Esophagus squamous epithelium (tissue), 5 donors: Measurements from ENCODE around the gene POLN. TPM values are rescaled to one million over a fixed set of nuclear protein-coding genes. Genes with fewer than 3 reads are reported as not detected.

Experiments
- DNase-seq: peaks from one replicate; lab custom pipeline; 2025; lab: John Stamatoyannopoulos, UW
- H3K27ac ChIP-seq, 4 donors: fragments of 200-600 bp; sonication (generic); one replicate each; pipeline ENCODE4 v1.5.1; 2016 to 2019; ENCODE audit warnings: mild to moderate bottlenecking in 1 of 4
- H3K27me3 ChIP-seq, 4 donors: fragments of 200-600 bp; sonication (generic); 1 replicate in 3 of 4; 2 replicates in 1 of 4; pipeline versions ENCODE4 v1.5.1 to v1.6.0; 2017 to 2021; ENCODE audit warnings: antibody characterized with exemption in 1 of 4
- H3K36me3 ChIP-seq, 3 donors: fragments of 200-600 bp; sonication (generic); one replicate each; pipeline ENCODE4 v1.5.1; 2016 to 2019
- H3K4me1 ChIP-seq, 3 donors: fragments of 200-600 bp; sonication (generic); one replicate each; pipeline ENCODE4 v1.5.1; 2017 to 2019
- H3K4me3 ChIP-seq, 4 donors: fragments of 200-600 bp; sonication (generic); 1 replicate in 3 of 4; 2 replicates in 1 of 4; pipeline ENCODE4 v1.5.1; 2016 to 2019; ENCODE audit warnings: mild to moderate bottlenecking in 2 of 4, moderate library complexity in 1 of 4
- H3K9me3 ChIP-seq, 3 donors: fragments of 200-600 bp; sonication (generic); one replicate each; pipeline ENCODE4 v1.5.1; 2016 to 2019
- CTCF ChIP-seq, 6 experiments: fragments of 450-650 bp in 4 of 6; fragments of 200-600 bp in 2 of 6; sonication (generic) in 2 of 6; IDR thresholded peaks; one replicate each; pipeline ENCODE4 v1.5.1; 2016 to 2019; ENCODE audit warnings: antibody characterized with exemption in 6 of 6, mild to moderate bottlenecking in 4 of 6, moderate library complexity in 4 of 6
- POLR2A ChIP-seq, 4 donors: fragments of 450-650 bp; IDR thresholded peaks; one replicate each; pipeline ENCODE4 v1.6.1; 2017; ENCODE audit warnings: antibody characterized with exemption in 4 of 4, mild to moderate bottlenecking in 4 of 4, moderate library complexity in 3 of 4
- WGBS, 2 donors: methylation state at CpG; one replicate each; pipeline ENCODE4 v1.1.5; 2018; 5-methylcytosine and 5-hydroxymethylcytosine counted together
- intact Hi-C: fragments of 100-400 bp; cut with DNase I; formaldehyde crosslinking; loops from one replicate; pipeline ENCODE4 v1.15.0; 2022
- total RNA-seq, 4 donors: library from RNA; depleted of rRNA; stranded (reverse); fragments of >200 nt; gene quantifications; one replicate each; pipeline ENCODE4 v1.1.0, GENCODE V29; 2016
- donor health status: DM: yes; HTN: yes; CAD: no.

POLN gene
- total RNA-seq, 4 donors from 2014 or later = 0.19 to 1.5 (median 1.2) TPM

GRCh38 chr4:2258091-2259035 lies 16.4 kb upstream of the POLN start:
- DNase-seq = no peak

GRCh38 chr4:2257361-2258081 lies 15.6 kb upstream of the POLN start:
- no peaks in the 10 kb centered on the region for H3K9me3 ChIP-seq
- H3K27me3 ChIP-seq = no peaks in the 10 kb centered on the region
- H3K27ac ChIP-seq = peak overlapping the region; percentile 74 to 98 (median 92)
- H3K36me3 ChIP-seq = peaks cover 0 to 61% (median 2%) of the 10 kb centered on the region in 3 donors
- no peak for TF ChIP-seq POLR2A (IDR thresholded peaks at IDR 0.05)
- TF ChIP-seq CTCF (IDR thresholded peaks at IDR 0.05) = no peak
- peaks cover 53 to 84% (median 57%) of the 10 kb centered on the region in 3 donors for H3K4me1 ChIP-seq
- intact Hi-C loops = loop anchor here (10.0 kb wide), 1 partner anchor 157 kb away; the partner anchor contains the start of genes CFAP99 and ZFYVE28
- no peak for DNase-seq
- H3K4me3 ChIP-seq = no peak overlapping the region
- 30 to 69% methylated on average over 2 of the region's 14 CpGs for WGBS, 2 donors

More at GRCh38 chr4:2258091-2259035, 16.4 kb upstream of the POLN start:
- H3K27ac ChIP-seq = peak overlapping the region; percentile 90 to 98 (median 94)
- no peak overlapping the region for H3K4me3 ChIP-seq
- H3K4me1 ChIP-seq = peaks cover 57 to 86% (median 61%) of the 10 kb centered on the region in 3 donors
- peaks cover 0 to 53% (median 0%) of the 10 kb centered on the region in 3 donors for H3K36me3 ChIP-seq
- H3K9me3 ChIP-seq = no peaks in the 10 kb centered on the region
- H3K27me3 ChIP-seq = no peaks in the 10 kb centered on the region
- TF ChIP-seq CTCF (IDR thresholded peaks at IDR 0.05) (no peak), POLR2A (IDR thresholded peaks at IDR 0.05) (no peak)
- intact Hi-C loops = loop anchor here (10.0 kb wide), 1 partner anchor 156 kb away; the partner anchor contains the start of genes CFAP99 and ZFYVE28
- WGBS, 2 donors = 93 to 100% methylated on average over 1 to 3 of the region's 18 CpGs

GRCh38 chr4:2256781-2257191 lies 14.9 kb upstream of the POLN start:
- no peak for DNase-seq
- intact Hi-C loops = loop anchor here (10.0 kb wide), 1 partner anchor 158 kb away; the partner anchor contains the start of genes CFAP99 and ZFYVE28
- H3K36me3 ChIP-seq = peaks cover 0 to 69% (median 7%) of the 10 kb centered on the region in 3 donors
- TF ChIP-seq POLR2A (IDR thresholded peaks at IDR 0.05) (no peak), CTCF (IDR thresholded peaks at IDR 0.05) (no peak)
- H3K27me3 ChIP-seq = no peaks in the 10 kb centered on the region
- no peaks in the 10 kb centered on the region for H3K9me3 ChIP-seq
- 76% methylated on average over 3 of the region's 12 CpGs; no CpG with 5 or more reads in 1 of the 2 donors for WGBS, 2 donors
- peaks cover 53 to 82% (median 57%) of the 10 kb centered on the region in 3 donors for H3K4me1 ChIP-seq
- peak overlapping the region in 1 of 4 donors; percentile 34 for H3K4me3 ChIP-seq
- peak overlapping the region; percentile 74 to 98 (median 92) for H3K27ac ChIP-seq

GRCh38 chr4:2256156-2256731 lies 14.3 kb upstream of the POLN start:
- 35% methylated on average over 2 of the region's 8 CpGs; no CpG with 5 or more reads in 1 of the 2 donors for WGBS, 2 donors
- Histone ChIP-seq H3K36me3 (peaks cover 0 to 74% (median 12%) of the 10 kb centered on the region in 3 donors), H3K9me3 (no peaks in the 10 kb centered on the region), H3K27ac (peak overlapping the region; percentile 74 to 98 (median 92)), H3K4me3 (peak overlapping the region in 1 of 4 donors; percentile 34), H3K27me3 (no peaks in the 10 kb centered on the region), H3K4me1 (peaks cover 53 to 82% (median 57%) of the 10 kb centered on the region in 3 donors)
- no peak for TF ChIP-seq POLR2A (IDR thresholded peaks at IDR 0.05)
- no peak for TF ChIP-seq CTCF (IDR thresholded peaks at IDR 0.05)
- intact Hi-C loops = loop anchor here (10.0 kb wide), 1 partner anchor 159 kb away; the partner anchor contains the start of genes CFAP99 and ZFYVE28
- DNase-seq = no peak
